ENCODE results near the gene NENF.

NENF gene

DNA sequence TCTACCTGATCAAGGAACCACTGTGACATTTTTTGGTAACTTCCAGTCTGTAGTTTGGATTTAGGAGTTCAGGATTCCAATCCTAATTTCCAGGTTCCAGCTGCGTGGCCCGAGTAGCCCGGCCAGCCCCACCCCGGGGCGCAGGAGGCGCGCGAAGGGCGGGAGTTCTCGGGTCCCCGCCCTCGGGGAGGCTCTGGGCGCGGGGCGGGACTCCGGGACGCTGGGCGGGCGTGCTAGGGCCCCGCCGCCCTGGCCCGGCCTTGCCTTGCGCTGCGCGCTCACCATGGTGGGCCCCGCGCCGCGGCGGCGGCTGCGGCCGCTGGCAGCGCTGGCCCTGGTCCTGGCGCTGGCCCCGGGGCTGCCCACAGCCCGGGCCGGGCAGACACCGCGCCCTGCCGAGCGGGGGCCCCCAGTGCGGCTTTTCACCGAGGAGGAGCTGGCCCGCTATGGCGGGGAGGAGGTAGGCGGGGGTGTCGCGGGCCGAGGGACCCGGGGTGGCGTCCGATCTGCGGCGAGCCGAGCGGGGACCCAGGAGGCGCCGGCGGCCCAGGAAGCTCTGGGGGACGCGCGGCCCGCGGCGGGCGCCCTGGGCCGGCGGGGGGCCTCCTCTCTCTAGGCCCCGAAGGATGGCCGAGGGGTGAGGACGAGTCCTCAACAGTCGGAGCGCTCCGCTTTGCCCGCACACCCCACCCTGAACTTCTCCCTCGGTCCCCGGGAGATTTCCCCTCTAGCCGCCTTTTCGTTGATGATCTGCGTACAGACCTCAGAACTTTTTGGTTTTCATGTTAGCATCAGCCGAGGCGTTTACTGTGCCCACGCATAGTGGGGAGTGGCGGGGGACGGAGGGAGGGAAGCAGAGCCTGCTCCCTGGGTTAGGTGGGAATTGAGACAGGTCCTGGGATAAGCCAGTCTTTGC is at the start of gene NENF:
Gene NENF (plus strand): TSS at position 260 of the 916 bp plus-strand sequence. CDS start 24 bp downstream, at position 284.
- TF ChIP-seq, protein P1, sequence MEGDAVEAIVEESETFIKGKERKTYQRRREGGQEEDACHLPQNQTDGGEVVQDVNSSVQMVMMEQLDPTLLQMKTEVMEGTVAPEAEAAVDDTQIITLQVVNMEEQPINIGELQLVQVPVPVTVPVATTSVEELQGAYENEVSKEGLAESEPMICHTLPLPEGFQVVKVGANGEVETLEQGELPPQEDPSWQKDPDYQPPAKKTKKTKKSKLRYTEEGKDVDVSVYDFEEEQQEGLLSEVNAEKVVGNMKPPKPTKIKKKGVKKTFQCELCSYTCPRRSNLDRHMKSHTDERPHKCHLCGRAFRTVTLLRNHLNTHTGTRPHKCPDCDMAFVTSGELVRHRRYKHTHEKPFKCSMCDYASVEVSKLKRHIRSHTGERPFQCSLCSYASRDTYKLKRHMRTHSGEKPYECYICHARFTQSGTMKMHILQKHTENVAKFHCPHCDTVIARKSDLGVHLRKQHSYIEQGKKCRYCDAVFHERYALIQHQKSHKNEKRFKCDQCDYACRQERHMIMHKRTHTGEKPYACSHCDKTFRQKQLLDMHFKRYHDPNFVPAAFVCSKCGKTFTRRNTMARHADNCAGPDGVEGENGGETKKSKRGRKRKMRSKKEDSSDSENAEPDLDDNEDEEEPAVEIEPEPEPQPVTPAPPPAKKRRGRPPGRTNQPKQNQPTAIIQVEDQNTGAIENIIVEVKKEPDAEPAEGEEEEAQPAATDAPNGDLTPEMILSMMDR (IDR thresholded peaks at IDR 0.05), result no peak

- TF ChIP-seq, protein P1 (IDR thresholded peaks at IDR 0.05), result no peak
Observed at GRCh38 chr1:212386029-212386428, 46.7 kb upstream of the NENF start.

DNA sequence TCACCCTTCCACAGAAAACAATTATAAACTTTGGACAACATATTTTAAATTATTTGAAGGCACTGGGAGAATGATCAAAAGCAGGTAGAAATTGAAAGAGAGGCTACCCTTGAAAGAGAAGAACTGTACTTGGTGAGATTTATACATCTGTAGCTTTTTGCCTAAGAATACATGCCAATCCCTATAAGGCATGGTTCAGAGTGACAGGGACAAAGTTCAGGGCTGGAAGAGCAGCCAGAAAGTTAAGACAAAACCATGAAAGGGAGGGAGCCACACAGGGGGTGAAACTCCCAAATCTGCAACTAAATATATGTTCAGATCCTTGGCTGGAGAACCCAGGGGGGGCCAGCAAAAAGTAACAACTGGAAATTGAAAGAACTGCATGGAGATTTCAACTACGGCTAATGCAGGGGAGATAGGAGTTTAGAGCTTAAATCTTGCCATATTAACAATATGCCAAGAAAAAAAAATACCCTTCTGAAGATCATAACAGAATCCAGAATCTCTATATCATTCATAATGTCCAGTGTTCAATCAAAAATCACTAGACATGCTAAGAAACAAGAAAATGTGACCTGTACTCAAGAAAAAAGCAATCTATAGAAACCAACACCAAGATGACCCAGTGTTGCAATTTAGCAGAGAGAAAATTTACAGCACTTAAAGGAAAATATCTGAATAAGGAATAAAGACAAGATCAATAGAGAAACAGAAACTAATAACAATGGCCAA is 43.6 kb upstream of the NENF start:
- TF ChIP-seq, protein P1 (IDR thresholded peaks at IDR 0.05), result no peak

DNA sequence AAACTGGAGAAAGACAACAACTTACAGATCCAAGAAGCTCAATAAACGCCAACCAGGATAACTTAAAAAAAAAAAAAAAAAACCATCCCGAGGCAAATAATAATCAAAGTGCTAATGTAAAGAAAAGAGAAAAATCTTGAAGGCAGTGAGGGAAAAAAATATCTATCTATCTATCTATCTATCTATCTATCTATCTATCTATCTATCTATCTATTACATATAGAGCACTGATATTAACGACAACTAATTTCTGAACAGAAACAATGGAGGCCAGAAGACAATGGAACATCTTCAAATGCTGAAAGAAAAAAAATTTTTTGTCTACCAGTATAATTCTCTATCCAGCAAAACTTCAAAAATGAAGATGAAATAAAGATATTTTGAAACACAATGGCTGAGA is 36.1 kb upstream of the NENF start:
- TF ChIP-seq, protein P1 (IDR thresholded peaks at IDR 0.05), result no peak

GRCh38 chr1:212397171-212397570 is 35.5 kb upstream of the NENF start:
- TF ChIP-seq, protein P1 (IDR thresholded peaks at IDR 0.05), result no peak

GRCh38 chr1:212401042-212401441 is 31.7 kb upstream of the NENF start:
- TF ChIP-seq, protein P1 (IDR thresholded peaks at IDR 0.05), result no peak

DNA sequence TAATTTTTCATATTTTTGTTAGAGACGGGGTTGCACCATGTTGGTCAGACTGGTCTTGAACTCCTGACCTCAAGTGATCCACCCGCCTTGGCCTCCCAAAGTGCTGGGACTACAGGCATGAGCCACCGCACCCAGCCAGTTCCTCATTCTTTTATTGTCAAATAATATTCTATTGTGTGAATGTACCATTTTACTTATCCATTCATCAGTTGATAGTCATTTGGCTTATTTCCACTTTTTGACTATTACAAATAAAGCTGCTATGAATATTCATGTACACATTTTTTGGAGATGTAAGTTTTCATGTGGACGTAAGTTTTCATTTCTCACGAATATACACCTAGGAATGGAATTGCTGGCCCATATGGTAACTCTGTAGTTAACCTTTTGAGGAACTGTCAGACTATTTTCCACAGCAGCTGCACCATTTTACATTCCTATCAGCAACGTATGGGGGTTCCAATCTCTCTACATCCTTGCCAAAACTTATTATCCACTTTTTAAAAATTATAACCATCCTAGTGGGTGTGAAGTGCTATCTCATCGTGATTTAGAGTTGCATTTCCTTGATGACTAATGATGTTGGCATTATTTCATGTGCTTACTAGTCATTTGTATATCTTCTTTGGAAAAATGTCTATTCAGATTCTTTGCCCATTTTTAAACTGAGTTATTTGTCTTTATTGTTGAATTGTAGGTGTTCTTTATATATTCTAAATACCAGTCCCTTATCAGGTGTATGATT is 30.7 kb upstream of the NENF start:
- TF ChIP-seq, protein P1 (IDR thresholded peaks at IDR 0.05), result no peak
